H1 (cell line): ENCODE results near the gene PACS1.

Experiments used
- ATF2 ChIP-seq: IDR thresholded peaks from 2 replicates; pipeline ENCODE4 v1.6.1; 2012; ENCODE audit warnings: low read length, inconsistent platforms
- CBX5 ChIP-seq: fragments of 300-800, 300-1000 bp; sonication (generic); IDR thresholded peaks from 2 replicates; pipeline ENCODE4 v1.7.1; 2016; ENCODE audit warnings: antibody characterized with exemption, low read length, low read depth
- MAX ChIP-seq: IDR thresholded peaks from 2 replicates; pipeline ENCODE4 v1.6.1; 2012; ENCODE audit warnings: inconsistent platforms
- POLR2A ChIP-seq, 2 experiments: IDR thresholded peaks; 1 replicate in 1 of 2; 2 replicates in 1 of 2; pipeline ENCODE4 v1.6.1; 2011; ENCODE audit warnings: low read depth in 2 of 2, low read length in 2 of 2, mild to moderate bottlenecking in 2 of 2; ENCODE audit errors: control extremely low read depth in 1 of 2
- RXRA ChIP-seq: IDR thresholded peaks from 2 replicates; pipeline ENCODE4 v1.6.1; 2011; ENCODE audit warnings: low read depth, mild to moderate bottlenecking, low read length, moderate library complexity; ENCODE audit not compliant: insufficient read depth
- SP1 ChIP-seq: IDR thresholded peaks from 2 replicates; pipeline ENCODE4 v1.6.1; 2011; ENCODE audit warnings: low read depth, low read length
- SP2 ChIP-seq: IDR thresholded peaks from 2 replicates; pipeline ENCODE4 v1.6.1; 2012; ENCODE audit warnings: mild to moderate bottlenecking, low read length, inconsistent platforms
- SUZ12 ChIP-seq: fragments of 200-600 bp; sonication (generic); IDR thresholded peaks from 2 replicates; pipeline ENCODE4 v1.6.1; 2012; ENCODE audit warnings: mild to moderate bottlenecking, inconsistent platforms, low read length, moderate library complexity, mixed read lengths
- YY1 ChIP-seq: IDR thresholded peaks from 2 replicates; pipeline ENCODE4 v1.6.1; 2011; ENCODE audit warnings: low read depth, mild to moderate bottlenecking, low read length
- TF ChIP-seq, protein P1 (sequence below), 3 experiments: IDR thresholded peaks; 1 replicate in 2 of 3; 2 replicates in 1 of 3; pipeline versions ENCODE4 v1.5.1 to v1.6.1; 2011; ENCODE audit warnings: low read length in 3 of 3, mild to moderate bottlenecking in 3 of 3, inconsistent platforms in 2 of 3, low read depth in 1 of 3, moderate library complexity in 1 of 3; ENCODE audit not compliant: insufficient read depth in 1 of 3; ENCODE audit errors: control extremely low read depth in 1 of 3

GRCh38 chr11:66285250-66285947, 215.3 kb downstream of the PACS1 start:
- TF ChIP-seq CBX5 = no peak
- TF ChIP-seq ATF2 = no peak
- no peak for TF ChIP-seq RXRA
- no peak for TF ChIP-seq SP1
- TF ChIP-seq YY1 = no peak
- TF ChIP-seq, protein P1, sequence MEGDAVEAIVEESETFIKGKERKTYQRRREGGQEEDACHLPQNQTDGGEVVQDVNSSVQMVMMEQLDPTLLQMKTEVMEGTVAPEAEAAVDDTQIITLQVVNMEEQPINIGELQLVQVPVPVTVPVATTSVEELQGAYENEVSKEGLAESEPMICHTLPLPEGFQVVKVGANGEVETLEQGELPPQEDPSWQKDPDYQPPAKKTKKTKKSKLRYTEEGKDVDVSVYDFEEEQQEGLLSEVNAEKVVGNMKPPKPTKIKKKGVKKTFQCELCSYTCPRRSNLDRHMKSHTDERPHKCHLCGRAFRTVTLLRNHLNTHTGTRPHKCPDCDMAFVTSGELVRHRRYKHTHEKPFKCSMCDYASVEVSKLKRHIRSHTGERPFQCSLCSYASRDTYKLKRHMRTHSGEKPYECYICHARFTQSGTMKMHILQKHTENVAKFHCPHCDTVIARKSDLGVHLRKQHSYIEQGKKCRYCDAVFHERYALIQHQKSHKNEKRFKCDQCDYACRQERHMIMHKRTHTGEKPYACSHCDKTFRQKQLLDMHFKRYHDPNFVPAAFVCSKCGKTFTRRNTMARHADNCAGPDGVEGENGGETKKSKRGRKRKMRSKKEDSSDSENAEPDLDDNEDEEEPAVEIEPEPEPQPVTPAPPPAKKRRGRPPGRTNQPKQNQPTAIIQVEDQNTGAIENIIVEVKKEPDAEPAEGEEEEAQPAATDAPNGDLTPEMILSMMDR (IDR thresholded peaks at IDR 0.05; ENCODE audit: control extremely low read depth in 1 of 3, insufficient read depth in 1 of 3, low read depth in 1 of 3, low read length in 3 of 3) = no peak
- TF ChIP-seq SP2 = no peak
- no peak for TF ChIP-seq POLR2A (IDR thresholded peaks at IDR 0.05; ENCODE audit: control extremely low read depth in 1 of 2, low read depth in 2 of 2, low read length in 2 of 2)
- no peak for TF ChIP-seq SUZ12
- no peak for TF ChIP-seq MAX
